Endothelial cell (in vitro differentiated cells): Measurements from ENCODE around the gene OR2J3. TPM values are rescaled to one million over a fixed set of nuclear protein-coding genes. Genes with fewer than 3 reads are reported as not detected.

Source experiments
- DNase-seq: peaks from one replicate; pipeline ENCODE4 v3.0.0; 2021; ENCODE audit warnings: low spot score
- H3K27ac Mint-ChIP-seq: one replicate; pipeline ENCODE4 v1.8.0; 2021; ENCODE audit warnings: mixed read lengths, inconsistent platforms; ENCODE audit not compliant: unreplicated experiment
- H3K27me3 Mint-ChIP-seq: one replicate; pipeline ENCODE4 v1.8.0; 2021; ENCODE audit warnings: mild to moderate bottlenecking, moderate library complexity, mixed read lengths, inconsistent platforms; ENCODE audit not compliant: unreplicated experiment
- H3K36me3 Mint-ChIP-seq: one replicate; pipeline ENCODE4 v1.8.0; 2021; ENCODE audit warnings: mild to moderate bottlenecking, low read depth, mixed read lengths, inconsistent platforms; ENCODE audit not compliant: unreplicated experiment
- H3K4me1 Mint-ChIP-seq: one replicate; pipeline ENCODE4 v1.8.0; 2021; ENCODE audit warnings: mild to moderate bottlenecking, mixed read lengths, inconsistent platforms; ENCODE audit not compliant: unreplicated experiment
- H3K4me3 Mint-ChIP-seq: one replicate; pipeline ENCODE4 v1.8.0; 2021; ENCODE audit warnings: mild to moderate bottlenecking, mixed read lengths, inconsistent platforms; ENCODE audit not compliant: unreplicated experiment
- H3K9me3 Mint-ChIP-seq: one replicate; pipeline ENCODE4 v1.8.0; 2021; ENCODE audit warnings: mixed read lengths, inconsistent platforms; ENCODE audit not compliant: unreplicated experiment
- CTCF ChIP-seq: fragments of 200-600 bp; sonication (generic); IDR thresholded peaks from one replicate; pipeline ENCODE4 v1.5.0; 2021; ENCODE audit warnings: antibody characterized with exemption; ENCODE audit not compliant: unreplicated experiment
- total RNA-seq: library from RNA; stranded (reverse); fragmentation: NEBNext Ultra II Directional; extraction: Animal tissue kit (Norgen Biotek cat#: 25700); gene quantifications from one replicate; pipeline ENCODE4 v1.2.1, GENCODE V29; 2021; ENCODE audit not compliant: unreplicated experiment

OR2J3 gene
- total RNA-seq, 1 donor from 2014 or later = not detected

DNA sequence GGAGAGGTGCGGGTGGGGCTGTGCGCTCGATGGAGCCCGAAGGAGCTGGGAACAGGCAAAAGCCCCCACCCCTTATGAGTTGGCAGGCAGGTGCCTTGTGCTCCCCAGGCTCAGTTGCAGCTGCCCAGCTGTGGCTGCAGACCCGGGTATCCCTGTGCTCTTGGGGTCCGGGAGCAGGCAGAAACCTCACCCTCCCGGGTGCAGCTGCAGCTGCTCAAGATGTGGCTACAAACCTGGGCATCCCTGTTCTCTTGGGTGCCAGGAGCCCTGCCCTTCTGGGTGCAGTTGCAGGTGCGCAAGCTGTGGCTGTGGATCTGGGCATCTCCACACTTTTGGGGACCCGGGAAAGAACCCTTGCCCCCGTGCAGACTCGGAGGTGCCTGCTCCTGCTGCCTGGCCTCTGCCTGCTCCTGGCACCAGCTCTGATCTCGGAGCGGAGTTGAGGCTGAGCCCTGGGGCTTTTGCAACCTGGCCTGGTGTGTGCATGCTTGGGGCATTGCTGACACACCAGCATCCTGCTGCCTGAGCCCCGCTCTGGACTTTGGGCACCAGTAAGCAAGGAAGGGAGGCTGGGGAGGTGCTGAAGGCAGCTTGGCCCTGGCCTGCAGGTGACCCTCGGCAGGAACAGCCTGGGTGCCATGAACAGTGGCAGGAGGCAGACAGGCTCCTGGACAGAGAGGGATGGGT lies 21.6 kb downstream of the OR2J3 start:
- no peak overlapping the region for H3K27ac Mint-ChIP-seq
- no peaks in the 10 kb centered on the region for H3K4me1 Mint-ChIP-seq
- H3K4me3 Mint-ChIP-seq = no peak overlapping the region
- no peak for TF ChIP-seq CTCF
- no peak for DNase-seq
- H3K27me3 Mint-ChIP-seq = no peaks in the 10 kb centered on the region
- H3K9me3 Mint-ChIP-seq = no peaks in the 10 kb centered on the region
- no peaks in the 10 kb centered on the region for H3K36me3 Mint-ChIP-seq

- no peaks in the 10 kb centered on the region for H3K27me3 Mint-ChIP-seq
- H3K9me3 Mint-ChIP-seq = no peaks in the 10 kb centered on the region
- H3K27ac Mint-ChIP-seq = no peak overlapping the region
- no peak overlapping the region for H3K4me3 Mint-ChIP-seq
- no peak for DNase-seq
- TF ChIP-seq CTCF = no peak
- H3K4me1 Mint-ChIP-seq = no peaks in the 10 kb centered on the region
- no peaks in the 10 kb centered on the region for H3K36me3 Mint-ChIP-seq
These were observed 22.8 kb downstream of the OR2J3 start for GRCh38 chr6:29130644-29131043.

- Mint-ChIP-seq H3K9me3 (no peaks in the 10 kb centered on the region), H3K27me3 (no peaks in the 10 kb centered on the region), H3K4me1 (no peaks in the 10 kb centered on the region), H3K36me3 (no peaks in the 10 kb centered on the region), H3K4me3 (no peak overlapping the region), H3K27ac (no peak overlapping the region)
- no peak for DNase-seq
- TF ChIP-seq CTCF = no peak
These were observed 23.8 kb downstream of the OR2J3 start for GRCh38 chr6:29131691-29132090.

DNA sequence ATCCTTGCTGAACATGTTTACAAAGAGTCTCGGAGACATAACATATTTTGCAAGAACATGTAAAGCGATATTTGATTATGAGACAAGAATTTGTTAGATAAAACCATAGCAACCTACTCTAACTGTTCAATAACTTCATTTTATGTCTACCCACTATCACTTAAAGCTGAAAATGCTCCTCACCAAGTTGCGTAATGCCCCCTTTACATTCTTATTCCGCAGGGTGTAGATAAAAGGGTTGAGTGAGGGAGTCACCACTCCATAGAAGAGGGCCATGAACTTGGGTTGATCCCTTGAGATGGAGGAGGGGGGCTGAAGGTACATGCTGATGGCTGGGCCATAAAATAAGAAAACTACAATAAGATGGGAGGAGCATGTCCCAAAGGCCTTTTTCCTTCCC lies 29.9 kb downstream of the OR2J3 start:
- H3K27me3 Mint-ChIP-seq = no peaks in the 10 kb centered on the region
- DNase-seq = no peak
- H3K9me3 Mint-ChIP-seq = no peaks in the 10 kb centered on the region
- H3K27ac Mint-ChIP-seq = no peak overlapping the region
- H3K4me3 Mint-ChIP-seq = no peak overlapping the region
- no peaks in the 10 kb centered on the region for H3K4me1 Mint-ChIP-seq
- no peaks in the 10 kb centered on the region for H3K36me3 Mint-ChIP-seq
- no peak for TF ChIP-seq CTCF

DNA sequence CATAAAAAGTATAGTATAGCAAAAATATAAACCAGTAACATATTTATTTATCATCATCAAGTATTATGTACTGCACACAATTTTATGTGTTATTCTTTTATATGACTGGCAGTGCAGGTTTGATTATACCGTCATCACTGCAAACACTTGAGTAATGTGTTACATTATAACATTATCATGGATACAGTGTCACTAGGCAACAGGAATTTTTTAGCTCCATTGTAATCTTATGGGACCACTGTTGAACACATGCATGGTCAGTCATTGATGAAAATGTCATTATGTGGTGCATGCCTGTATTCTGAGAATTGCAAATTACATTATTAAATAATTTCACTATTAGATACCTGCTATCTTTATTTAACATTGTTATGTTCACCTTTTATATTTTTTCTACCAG lies 33.7 kb downstream of the OR2J3 start:
- Mint-ChIP-seq H3K36me3 (no peaks in the 10 kb centered on the region), H3K4me3 (no peak overlapping the region), H3K27ac (no peak overlapping the region), H3K4me1 (no peaks in the 10 kb centered on the region), H3K27me3 (no peaks in the 10 kb centered on the region), H3K9me3 (no peaks in the 10 kb centered on the region)
- DNase-seq = no peak
- no peak for TF ChIP-seq CTCF
